ENCODE results near the gene SLC16A11.
A peak's percentile ranks its signal among the peaks of the same experiment; 100 is the strongest.
"Not testable (repeated sequence)": the region's sequence is repeated elsewhere in the genome, so short reads cannot be mapped to it uniquely, and the experiment has no call there.

SLC16A11 gene

GRCh38 chr17:7046725-7047397 is 3.0 kb upstream of the SLC16A11 start:
- Histone ChIP-seq H3K4me2 (ENCODE audit: low read length) (peak overlapping the region; percentile 70), H2BK12ac (ENCODE audit: low read length) (peak overlapping the region; percentile 28), H3K4me1 (ENCODE audit: control insufficient read depth in 1 of 2, insufficient read depth in 2 of 2, low read length in 2 of 2) (peaks cover 16 to 28% of the 10 kb centered on the region in 2 experiments), H3K27ac (ENCODE audit: low read depth, low read length) (peak overlapping the region; percentile 67), H3K27me3 (ENCODE audit: insufficient read depth, low read length) (peaks cover 24% of the 10 kb centered on the region), H3K14ac (ENCODE audit: low read length) (peak overlapping the region; percentile 40), H2BK5ac (ENCODE audit: low read depth, low read length, poor library complexity) (peak overlapping the region; percentile 17), H4K12ac (ENCODE audit: low read depth, low read length) (peak overlapping the region; percentile 17), H4K91ac (ENCODE audit: low read depth, low read length) (peak overlapping the region; percentile 69), H2AFZ (ENCODE audit: insufficient read depth, low read length, poor library complexity) (peak overlapping the region; percentile 59), H2BK120ac (ENCODE audit: insufficient read depth, low read length, poor library complexity) (peak overlapping the region; percentile 48), H4K8ac (ENCODE audit: low read depth, low read length) (peak overlapping the region; percentile 74)
- not testable (repeated sequence) for H3K4ac ChIP-seq (ENCODE audit: low read depth, low read length); H3K4me3 ChIP-seq (ENCODE audit: low read depth, low read length); H2AK5ac ChIP-seq (ENCODE audit: low read length); H3K9ac ChIP-seq (ENCODE audit: low read length); H3K79me2 ChIP-seq (ENCODE audit: control insufficient read depth, insufficient read depth, low read length, poor library complexity); H3K23ac ChIP-seq (ENCODE audit: low read length); H3K79me1 ChIP-seq (ENCODE audit: low read length); H3K18ac ChIP-seq (ENCODE audit: low read length); H3K9me3 ChIP-seq (ENCODE audit: insufficient read depth, low read depth, low read length); H3K36me3 ChIP-seq (ENCODE audit: control insufficient read depth in 1 of 2, insufficient read depth in 2 of 2, low read length in 2 of 2)
- peak in 1 of 2 donors; percentile 42 for DNase-seq
- WGBS (ENCODE audit: extremely low coverage, insufficient coverage, insufficient read length) = no CpG with 5 or more reads among the region's 26 CpGs

GRCh38 chr17:7046127-7046724 is 2.3 kb upstream of the SLC16A11 start:
- Histone ChIP-seq H2AFZ (ENCODE audit: insufficient read depth, low read length, poor library complexity) (peak overlapping the region; percentile 59), H3K23ac (ENCODE audit: low read length) (no peak overlapping the region), H4K12ac (ENCODE audit: low read depth, low read length) (peak overlapping the region; percentile 17), H3K27ac (ENCODE audit: low read depth, low read length) (peak overlapping the region; percentile 67), H3K79me1 (ENCODE audit: low read length) (peaks cover 4% of the 10 kb centered on the region), H3K79me2 (ENCODE audit: control insufficient read depth, insufficient read depth, low read length, poor library complexity) (no peaks in the 10 kb centered on the region), H2BK5ac (ENCODE audit: low read depth, low read length, poor library complexity) (peak overlapping the region; percentile 17), H3K9ac (ENCODE audit: low read length) (no peak overlapping the region), H3K4me3 (ENCODE audit: low read depth, low read length) (no peak overlapping the region), H2BK120ac (ENCODE audit: insufficient read depth, low read length, poor library complexity) (peak overlapping the region; percentile 48), H3K18ac (ENCODE audit: low read length) (no peak overlapping the region), H4K91ac (ENCODE audit: low read depth, low read length) (peak overlapping the region; percentile 69), H3K4me2 (ENCODE audit: low read length) (peak overlapping the region; percentile 70), H2AK5ac (ENCODE audit: low read length) (no peak overlapping the region), H3K4me1 (ENCODE audit: control insufficient read depth in 1 of 2, insufficient read depth in 2 of 2, low read length in 2 of 2) (peaks cover 16 to 32% of the 10 kb centered on the region in 2 experiments), H3K36me3 (ENCODE audit: control insufficient read depth in 1 of 2, insufficient read depth in 2 of 2, low read length in 2 of 2) (no peaks in the 10 kb centered on the region), H3K9me3 (ENCODE audit: insufficient read depth, low read depth, low read length) (peaks cover 9% of the 10 kb centered on the region), H3K14ac (ENCODE audit: low read length) (peak overlapping the region; percentile 40), H3K4ac (ENCODE audit: low read depth, low read length) (peak overlapping the region; percentile 60), H2BK12ac (ENCODE audit: low read length) (peak overlapping the region; percentile 28), H4K8ac (ENCODE audit: low read depth, low read length) (peak overlapping the region; percentile 74), H3K27me3 (ENCODE audit: insufficient read depth, low read length) (peaks cover 28% of the 10 kb centered on the region)
- WGBS (ENCODE audit: extremely low coverage, insufficient coverage, insufficient read length) = no CpG with 5 or more reads among the region's 15 CpGs
- peak; percentile 97 for DNase-seq

GRCh38 chr17:7045492-7046126 is 1.7 kb upstream of the SLC16A11 start:
- Histone ChIP-seq H3K4me3 (ENCODE audit: low read depth, low read length) (no peak overlapping the region), H4K91ac (ENCODE audit: low read depth, low read length) (peak overlapping the region; percentile 49), H3K23ac (ENCODE audit: low read length) (no peak overlapping the region), H2BK12ac (ENCODE audit: low read length) (peak overlapping the region; percentile 67), H2BK5ac (ENCODE audit: low read depth, low read length, poor library complexity) (no peak overlapping the region), H3K4me2 (ENCODE audit: low read length) (peak overlapping the region; percentile 70), H3K9me3 (ENCODE audit: insufficient read depth, low read depth, low read length) (peaks cover 9% of the 10 kb centered on the region), H3K4me1 (ENCODE audit: control insufficient read depth in 1 of 2, insufficient read depth in 2 of 2, low read length in 2 of 2) (peaks cover 16 to 32% of the 10 kb centered on the region in 2 experiments), H4K8ac (ENCODE audit: low read depth, low read length) (no peak overlapping the region), H3K9ac (ENCODE audit: low read length) (no peak overlapping the region), H3K27me3 (ENCODE audit: insufficient read depth, low read length) (peaks cover 28% of the 10 kb centered on the region), H3K4ac (ENCODE audit: low read depth, low read length) (no peak overlapping the region), H3K79me1 (ENCODE audit: low read length) (peaks cover 4% of the 10 kb centered on the region), H2AFZ (ENCODE audit: insufficient read depth, low read length, poor library complexity) (no peak overlapping the region), H3K27ac (ENCODE audit: low read depth, low read length) (peak overlapping the region; percentile 61), H4K12ac (ENCODE audit: low read depth, low read length) (no peak overlapping the region), H3K14ac (ENCODE audit: low read length) (no peak overlapping the region), H2BK120ac (ENCODE audit: insufficient read depth, low read length, poor library complexity) (no peak overlapping the region), H3K79me2 (ENCODE audit: control insufficient read depth, insufficient read depth, low read length, poor library complexity) (no peaks in the 10 kb centered on the region), H3K18ac (ENCODE audit: low read length) (no peak overlapping the region), H2AK5ac (ENCODE audit: low read length) (no peak overlapping the region), H3K36me3 (ENCODE audit: control insufficient read depth in 1 of 2, insufficient read depth in 2 of 2, low read length in 2 of 2) (no peaks in the 10 kb centered on the region)
- peak; percentile 20 to 90 for DNase-seq
- no CpG with 5 or more reads among the region's 5 CpGs for WGBS (ENCODE audit: extremely low coverage, insufficient coverage, insufficient read length)

GRCh38 chr17:7043182-7043496 is 753 bp downstream of the SLC16A11 start:
- Histone ChIP-seq H2BK120ac (ENCODE audit: insufficient read depth, low read length, poor library complexity) (no peak overlapping the region), H3K9me3 (ENCODE audit: insufficient read depth, low read depth, low read length) (peaks cover 9% of the 10 kb centered on the region), H3K4ac (ENCODE audit: low read depth, low read length) (no peak overlapping the region), H3K4me2 (ENCODE audit: low read length) (peak overlapping the region; percentile 46), H3K27me3 (ENCODE audit: insufficient read depth, low read length) (peaks cover 28% of the 10 kb centered on the region), H2BK5ac (ENCODE audit: low read depth, low read length, poor library complexity) (no peak overlapping the region), H2AFZ (ENCODE audit: insufficient read depth, low read length, poor library complexity) (peak overlapping the region; percentile 13), H2BK12ac (ENCODE audit: low read length) (no peak overlapping the region), H3K27ac (ENCODE audit: low read depth, low read length) (no peak overlapping the region), H3K14ac (ENCODE audit: low read length) (no peak overlapping the region), H4K8ac (ENCODE audit: low read depth, low read length) (no peak overlapping the region), H4K12ac (ENCODE audit: low read depth, low read length) (no peak overlapping the region), H3K9ac (ENCODE audit: low read length) (no peak overlapping the region), H4K91ac (ENCODE audit: low read depth, low read length) (no peak overlapping the region), H3K79me1 (ENCODE audit: low read length) (peaks cover 4% of the 10 kb centered on the region), H3K4me3 (ENCODE audit: low read depth, low read length) (no peak overlapping the region), H2AK5ac (ENCODE audit: low read length) (no peak overlapping the region), H3K4me1 (ENCODE audit: control insufficient read depth in 1 of 2, insufficient read depth in 2 of 2, low read length in 2 of 2) (peaks cover 16 to 36% of the 10 kb centered on the region in 2 experiments), H3K18ac (ENCODE audit: low read length) (no peak overlapping the region), H3K23ac (ENCODE audit: low read length) (peak overlapping the region; percentile 19), H3K36me3 (ENCODE audit: control insufficient read depth in 1 of 2, insufficient read depth in 2 of 2, low read length in 2 of 2) (peaks cover 2 to 3% of the 10 kb centered on the region in 2 experiments), H3K79me2 (ENCODE audit: control insufficient read depth, insufficient read depth, low read length, poor library complexity) (no peaks in the 10 kb centered on the region)
- no peak for DNase-seq
- no CpG with 5 or more reads among the region's 21 CpGs for WGBS (ENCODE audit: extremely low coverage, insufficient coverage, insufficient read length)

Data from trophoblast cell (in vitro differentiated cells and primary cell).